ENCODE results near the gene NEU4. TPM values are rescaled to one million over a fixed set of nuclear protein-coding genes. Genes with fewer than 3 reads are reported as not detected.
"Not testable (repeated sequence)": the region's sequence is repeated elsewhere in the genome, so short reads cannot be mapped to it uniquely, and the experiment has no call there.

Gene NEU4
- total and polyA plus RNA-seq, 9 of the 15 experiments (the other 6 are each of a cell fraction or from before 2014, with no cell fraction given): 0.01 to 0.40 TPM; not detected in 7

GRCh38 chr2:241833756-241834526 is 24.9 kb downstream of the NEU4 start:
- H3K9me3 ChIP-seq (replicated peaks; ENCODE audit: control insufficient read depth, insufficient read depth, low read depth, low read length); H3K36me3 ChIP-seq (ENCODE audit: control insufficient read depth, insufficient read depth, low read length); H3K9me1 ChIP-seq (ENCODE audit: control insufficient read depth, insufficient read depth, low read length); CTCF ChIA-PET (ENCODE audit: low intra/inter-chr PET ratio); POLR2A ChIA-PET; H3K27me3 ChIP-seq (ENCODE audit: control insufficient read depth in 2 of 2, insufficient read depth in 2 of 2, low read length in 2 of 2); H3K79me2 ChIP-seq (ENCODE audit: control insufficient read depth, insufficient read depth, low read length); DNase-seq (ENCODE audit: extremely low read depth in 1 of 4, low spot score in 3 of 4); H3K4me1 ChIP-seq (replicated peaks in 1 of 2; ENCODE audit: control insufficient read depth in 2 of 2, insufficient read depth in 2 of 2, low read length in 2 of 2); H3K27ac ChIP-seq (ENCODE audit: extremely low read depth, low read depth, low read length); intact Hi-C loops (cut with micrococcal nuclease); in situ Hi-C loops (cut with MboI); H3K4me3 ChIP-seq; BruUV-seq (replicated peaks); H4K20me1 ChIP-seq (replicated peaks; ENCODE audit: control insufficient read depth, insufficient read depth, low read length): not testable (repeated sequence)
- FAIRE-seq (peak; percentile 40), ATAC-seq (peak; percentile 69)
- H3K4me2 ChIP-seq (ENCODE audit: insufficient read depth, low read length): peak overlapping the region; percentile 59
- WGBS (ENCODE audit: insufficient coverage, low coverage, missing lambda C conversion rate): 21% methylated on average over 14 of the region's 28 CpGs
- peak overlapping the region; percentile 54 for H2AFZ ChIP-seq (ENCODE audit: low read depth, low read length)
- 0 out of 2 replicates have a peak, but pooled peaks have one; percentile 9 for TF ChIP-seq PHF8 (IDR thresholded peaks at IDR 0.05; ENCODE audit: borderline replicate concordance, low read length)
- peak; percentile 37 for TF ChIP-seq C11orf30 (IDR thresholded peaks at IDR 0.05; ENCODE audit: low read depth)
- peak; percentile 24 for TF ChIP-seq RBBP5 (IDR thresholded peaks at IDR 0.05; ENCODE audit: borderline replicate concordance, insufficient read depth, low read length, poor library complexity, severe bottlenecking)
- peak; percentile 29 to 50; a peak in 3 of 4 replicates for TF ChIP-seq NRF1 (conservative IDR thresholded peaks at IDR 0.05 in 1 of 2, IDR thresholded peaks at IDR 0.05 in 1 of 2)
- peak overlapping the region; percentile 2 to 17; a peak in 2 of 4 replicates for H3K9ac ChIP-seq (ENCODE audit: insufficient read depth in 1 of 2, low read depth in 2 of 2, low read length in 2 of 2)

All from K562 (cell line).